T-cell (primary cell): ENCODE measurements around the gene SDF4. TPM values are rescaled to one million over a fixed set of nuclear protein-coding genes. Genes with fewer than 3 reads are reported as not detected.
A peak's percentile ranks its signal among the peaks of the same experiment; 100 is the strongest.

Experiments
- ATAC-seq, 4 experiments: fragments of 200-7000 bp in 3 of 4; fragments of 150-1000 bp in 1 of 4; cut with Tn5 transposase; replicated peaks in 1 of 4; 1 replicate in 3 of 4; 2 replicates in 1 of 4; pipeline ENCODE4 v1.10.0; 2021; ENCODE audit warnings: moderate library complexity in 3 of 4, mild to moderate bottlenecking in 2 of 4, moderate number of reproducible peaks in 1 of 4
- CTCF ChIA-PET, 2 donors: fragments of 300-600 bp; sonication (Branson Sonifier 250); formaldehyde crosslinking; loops; one replicate each; lab custom pipeline; 2022; ENCODE audit warnings: antibody characterized with exemption in 2 of 2; lab: Charles Lee
- POLR2A ChIA-PET, 2 donors: fragments of 300-600 bp; sonication (Branson Sonifier 250); formaldehyde crosslinking; loops; one replicate each; lab custom pipeline; 2022; ENCODE audit warnings: antibody characterized with exemption in 2 of 2; lab: Charles Lee
- DNase-seq, 35 experiments: peaks; one replicate each; pipeline versions ENCODE4 v3.0.0 to v3.0.0-alpha.2; 2013 to 2023
- H3K27ac ChIP-seq: one replicate; pipeline ENCODE4 v1.5.1; 2013; ENCODE audit warnings: low read length
- H3K27me3 ChIP-seq, 2 experiments: replicated peaks in 1 of 2; 1 replicate in 1 of 2; 2 replicates in 1 of 2; pipeline versions ENCODE4 v1.6.1 to v1.7.0; 2013; ENCODE audit warnings: low read length in 1 of 2, mixed read lengths in 1 of 2; ENCODE audit not compliant: control insufficient read depth in 2 of 2, insufficient read depth in 2 of 2; ENCODE audit errors: extremely low read depth in 1 of 2
- H3K36me3 ChIP-seq, 2 donors: 1 replicate in 1 of 2; 2 replicates in 1 of 2; pipeline versions ENCODE4 v1.6.1 to v1.7.0; 2013; ENCODE audit warnings: low read length in 1 of 2; ENCODE audit not compliant: control insufficient read depth in 2 of 2, insufficient read depth in 1 of 2; ENCODE audit errors: extremely low read depth in 1 of 2
- H3K4me1 ChIP-seq, 2 experiments: 1 replicate in 1 of 2; 2 replicates in 1 of 2; pipeline versions ENCODE4 v1.6.1 to v1.7.0; 2013; ENCODE audit warnings: low read length in 2 of 2, mixed read lengths in 1 of 2; ENCODE audit not compliant: insufficient read depth in 2 of 2, control insufficient read depth in 1 of 2; ENCODE audit errors: extremely low read depth in 1 of 2
- H3K4me3 ChIP-seq, 2 donors: 1 replicate in 1 of 2; 2 replicates in 1 of 2; pipeline versions ENCODE4 v1.5.1 to v1.7.0; 2013; ENCODE audit warnings: mild to moderate bottlenecking in 2 of 2, low read length in 1 of 2, moderate library complexity in 1 of 2; ENCODE audit not compliant: control insufficient read depth in 1 of 2; ENCODE audit errors: extremely low read depth in 1 of 2
- H3K9me3 ChIP-seq: 2 replicates; pipeline ENCODE4 v1.7.0; 2013
- H3K27ac Mint-ChIP-seq, 2 donors: one replicate each; pipeline ENCODE4 v1.8.0; 2020 to 2021; ENCODE audit warnings: mild to moderate bottlenecking in 2 of 2, mixed read lengths in 2 of 2
- H3K27me3 Mint-ChIP-seq, 2 donors: one replicate each; pipeline ENCODE4 v1.8.0; 2021 to 2022; ENCODE audit warnings: mixed read lengths in 2 of 2
- H3K36me3 Mint-ChIP-seq: one replicate; pipeline ENCODE4 v1.8.0; 2021; ENCODE audit warnings: mixed read lengths
- H3K4me1 Mint-ChIP-seq, 3 donors: one replicate each; pipeline ENCODE4 v1.8.0; 2020 to 2022; ENCODE audit warnings: mixed read lengths in 3 of 3, mild to moderate bottlenecking in 1 of 3
- H3K4me3 Mint-ChIP-seq, 3 donors: one replicate each; pipeline ENCODE4 v1.8.0; 2020 to 2022; ENCODE audit warnings: mild to moderate bottlenecking in 3 of 3, mixed read lengths in 3 of 3, moderate library complexity in 3 of 3
- H3K9me3 Mint-ChIP-seq, 3 donors: one replicate each; pipeline ENCODE4 v1.8.0; 2020 to 2022; ENCODE audit warnings: mixed read lengths in 3 of 3
- WGBS: methylation state at CpG from one replicate; pipeline ENCODE4 v1.1.5; 2013; ENCODE audit warnings: missing lambda C conversion rate; ENCODE audit not compliant: insufficient coverage; 5-methylcytosine and 5-hydroxymethylcytosine counted together
- total RNA-seq, 35 experiments: library from RNA in 6 of 35; stranded (reverse) in 6 of 35; fragments of 120-200 nt in 1 of 35; gene quantifications; one replicate each; pipeline versions ENCODE4 v1.2.1 to v1.2.4 and lab custom pipeline; 2013 to 2026

SDF4 gene
- total RNA-seq, 5 donors from 2014 or later (not counting 1 experiment from before 2014, with no cell fraction given), result 98.6 to 151 (median 141) TPM

DNA sequence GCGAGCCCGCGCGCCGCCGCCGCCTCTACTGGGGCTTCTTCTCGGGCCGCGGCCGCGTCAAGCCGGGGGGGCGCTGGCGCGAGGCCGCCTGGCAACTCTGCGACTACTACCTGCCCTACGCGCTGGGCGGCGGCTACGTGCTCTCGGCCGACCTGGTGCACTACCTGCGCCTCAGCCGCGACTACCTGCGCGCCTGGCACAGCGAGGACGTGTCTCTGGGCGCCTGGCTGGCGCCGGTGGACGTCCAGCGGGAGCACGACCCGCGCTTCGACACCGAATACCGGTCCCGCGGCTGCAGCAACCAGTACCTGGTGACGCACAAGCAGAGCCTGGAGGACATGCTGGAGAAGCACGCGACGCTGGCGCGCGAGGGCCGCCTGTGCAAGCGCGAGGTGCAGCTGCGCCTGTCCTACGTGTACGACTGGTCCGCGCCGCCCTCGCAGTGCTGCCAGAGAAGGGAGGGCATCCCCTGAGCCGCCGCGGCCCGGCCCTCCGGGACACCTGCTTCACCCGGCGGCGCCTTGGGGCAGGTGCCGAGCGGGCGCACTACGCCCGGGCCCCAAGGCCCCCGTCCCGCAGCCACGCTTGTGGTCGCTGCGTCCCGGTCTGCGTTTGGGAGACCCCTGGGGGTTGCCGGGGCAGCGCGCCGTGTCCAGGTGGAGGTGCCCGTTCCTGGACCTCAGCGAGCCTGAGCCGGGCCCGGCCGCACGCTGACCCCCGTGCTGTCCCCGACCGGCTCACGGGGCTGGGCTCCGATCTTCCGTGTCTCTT, 1.2 kb upstream of the SDF4 start:
- peak overlapping the region; percentile 61 to 83 (median 81) for H3K4me3 Mint-ChIP-seq
- Histone ChIP-seq H3K27me3 (peaks cover 0 to 6% of the 10 kb centered on the region in 2 experiments), H3K4me1 (peaks cover 19 to 51% of the 10 kb centered on the region in 2 experiments), H3K9me3 (no peaks in the 10 kb centered on the region), H3K27ac (no peak overlapping the region), H3K4me3 (peak overlapping the region in 1 of 2 donors; percentile 29), H3K36me3 (peaks cover 12 to 26% of the 10 kb centered on the region in 2 donors)
- peak overlapping the region; percentile 49 to 50 for H3K27ac Mint-ChIP-seq
- peaks cover 32 to 37% (median 36%) of the 10 kb centered on the region in 3 donors for H3K4me1 Mint-ChIP-seq
- H3K36me3 Mint-ChIP-seq, result peaks cover 11% of the 10 kb centered on the region
- POLR2A ChIA-PET, result no interaction called here
- DNase-seq (no peak), ATAC-seq (no peak)
- WGBS, result 87% methylated on average over 85 of the region's 98 CpGs
- CTCF ChIA-PET, result no interaction called here
- H3K27me3 Mint-ChIP-seq, result no peaks in the 10 kb centered on the region
- no peaks in the 10 kb centered on the region for H3K9me3 Mint-ChIP-seq

DNA sequence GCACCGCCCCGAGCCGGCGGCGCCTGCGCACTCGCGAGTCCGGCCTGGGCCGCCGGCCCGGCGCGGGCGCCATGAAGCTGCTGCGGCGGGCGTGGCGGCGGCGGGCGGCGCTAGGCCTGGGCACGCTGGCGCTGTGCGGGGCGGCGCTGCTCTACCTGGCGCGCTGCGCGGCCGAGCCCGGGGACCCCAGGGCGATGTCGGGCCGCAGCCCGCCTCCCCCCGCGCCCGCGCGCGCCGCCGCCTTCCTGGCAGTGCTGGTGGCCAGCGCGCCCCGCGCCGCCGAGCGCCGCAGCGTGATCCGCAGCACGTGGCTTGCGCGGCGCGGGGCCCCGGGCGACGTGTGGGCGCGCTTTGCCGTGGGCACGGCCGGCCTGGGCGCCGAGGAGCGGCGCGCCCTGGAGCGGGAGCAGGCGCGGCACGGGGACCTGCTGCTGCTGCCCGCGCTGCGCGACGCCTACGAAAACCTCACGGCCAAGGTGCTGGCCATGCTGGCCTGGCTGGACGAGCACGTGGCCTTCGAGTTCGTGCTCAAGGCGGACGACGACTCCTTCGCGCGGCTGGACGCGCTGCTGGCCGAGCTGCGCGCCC, 501 bp upstream of the SDF4 start, which contains the start of gene B3GALT6:
Gene B3GALT6, plus strand, starts transcription at position 30 of the 588 bp plus-strand sequence. Its CDS starts 42 bp downstream, at position 72.
- Mint-ChIP-seq H3K36me3 (peaks cover 11% of the 10 kb centered on the region), H3K27ac (peak within 1 kb of the TSS; percentile 77 to 87), H3K9me3 (no peaks in the 10 kb centered on the region), H3K27me3 (no peaks in the 10 kb centered on the region), H3K4me1 (peaks cover 32 to 38% (median 36%) of the 10 kb centered on the region in 3 donors), H3K4me3 (peak within 1 kb of the TSS; percentile 88 to 92 (median 88))
- no peak for DNase-seq
- Histone ChIP-seq H3K4me1 (peaks cover 19 to 58% of the 10 kb centered on the region in 2 experiments), H3K27me3 (no peaks in the 10 kb centered on the region), H3K9me3 (no peaks in the 10 kb centered on the region), H3K4me3 (peak within 1 kb of the TSS; percentile 90 to 97), H3K27ac (peak within 1 kb of the TSS; percentile 55), H3K36me3 (peaks cover 18 to 29% of the 10 kb centered on the region in 2 donors)
- ATAC-seq, result no peak
- CTCF ChIA-PET, result no interaction called here
- POLR2A ChIA-PET, result interaction anchor here in 1 of 2 donors (0.6 kb wide), 1 partner anchor 62 kb away, joined by 3 read pairs; no protein-coding TSS in a partner anchor
- WGBS, result 8% methylated on average over 100 of the region's 100 CpGs

DNA sequence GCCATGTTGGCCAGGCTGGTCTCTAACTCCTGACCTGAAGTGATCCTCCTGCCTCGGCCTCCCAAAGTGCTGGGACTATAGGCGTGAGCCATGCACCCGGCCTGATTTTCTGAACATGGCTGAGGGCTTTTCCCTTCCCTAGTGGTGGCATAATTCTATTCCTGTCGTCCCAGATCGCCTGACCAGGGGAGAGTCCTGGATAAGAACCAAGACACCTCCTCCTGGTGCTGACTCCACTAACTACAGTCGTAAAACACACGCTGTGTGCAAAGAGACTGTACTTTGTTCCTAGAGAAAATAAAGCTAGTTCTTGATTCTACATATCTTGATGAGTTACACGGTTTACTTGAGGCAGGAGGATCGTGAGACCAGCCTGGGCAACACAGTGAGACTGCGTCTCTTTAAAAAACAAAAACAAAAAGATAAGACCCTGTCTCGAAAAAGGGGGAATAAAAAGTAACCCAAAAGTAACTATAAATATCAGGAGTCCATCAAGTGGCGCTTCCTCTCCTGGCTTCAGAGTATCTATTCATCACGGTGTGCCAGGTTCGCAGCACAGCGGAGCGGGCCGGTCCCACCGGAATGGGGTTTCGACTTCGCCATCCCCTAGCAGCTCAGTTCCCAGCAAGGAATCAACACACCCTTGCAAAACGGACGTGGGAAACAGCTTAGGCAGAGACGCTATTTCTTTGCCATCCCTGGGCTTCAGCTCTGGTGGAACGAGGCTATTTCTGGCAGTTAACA, 973 bp downstream of the SDF4 start:
- CTCF ChIA-PET, result interaction anchor here in 1 of 2 donors (1.2 kb wide), 1 partner anchor 108 kb away, joined by 4 read pairs; no protein-coding TSS in a partner anchor
- Histone ChIP-seq H3K27ac (peak overlapping the region; percentile 55), H3K27me3 (no peaks in the 10 kb centered on the region), H3K4me3 (peak overlapping the region; percentile 90 to 97), H3K4me1 (peaks cover 19 to 62% of the 10 kb centered on the region in 2 experiments), H3K9me3 (no peaks in the 10 kb centered on the region), H3K36me3 (peaks cover 29 to 34% of the 10 kb centered on the region in 2 donors)
- no peaks in the 10 kb centered on the region for H3K27me3 Mint-ChIP-seq
- DNase-seq (peak in 1 of 35 experiments; percentile 17), ATAC-seq (no peak)
- peaks cover 14% of the 10 kb centered on the region for H3K36me3 Mint-ChIP-seq
- peak overlapping the region; percentile 88 to 92 (median 88) for H3K4me3 Mint-ChIP-seq
- WGBS, result 13% methylated on average over 16 of the region's 24 CpGs
- H3K4me1 Mint-ChIP-seq, result peaks cover 32 to 43% (median 43%) of the 10 kb centered on the region in 3 donors
- H3K9me3 Mint-ChIP-seq, result no peaks in the 10 kb centered on the region
- POLR2A ChIA-PET, result no interaction called here
- H3K27ac Mint-ChIP-seq, result peak overlapping the region; percentile 77 to 87

DNA sequence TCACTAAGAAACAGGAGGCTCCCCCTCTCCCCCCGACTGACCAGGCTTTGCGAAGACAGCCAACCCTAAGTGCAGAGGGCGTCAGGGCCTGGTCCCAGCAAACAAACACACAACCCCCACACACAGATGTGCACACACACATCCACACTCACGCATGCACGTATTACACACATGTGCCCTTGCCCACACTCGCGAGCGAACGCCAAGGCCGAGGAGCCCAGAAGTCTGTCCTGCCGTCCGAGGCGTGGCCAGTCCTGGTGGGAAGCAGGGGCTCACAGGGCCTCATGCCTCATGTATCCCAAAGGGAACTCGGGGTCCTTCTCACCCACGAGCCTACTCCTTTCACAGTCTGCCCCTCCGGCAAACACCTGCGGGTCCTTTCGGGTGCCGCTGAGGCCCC, 2.0 kb downstream of the SDF4 start:
- H3K27me3 ChIP-seq, result no peaks in the 10 kb centered on the region
- H3K9me3 ChIP-seq, result no peaks in the 10 kb centered on the region
- 86% methylated on average over 18 of the region's 19 CpGs for WGBS
- DNase-seq (no peak), ATAC-seq (no peak)
- Mint-ChIP-seq H3K36me3 (peaks cover 18% of the 10 kb centered on the region), H3K4me3 (peak overlapping the region; percentile 53 to 92 (median 88)), H3K9me3 (no peaks in the 10 kb centered on the region), H3K4me1 (peaks cover 33 to 47% (median 44%) of the 10 kb centered on the region in 3 donors), H3K27me3 (no peaks in the 10 kb centered on the region), H3K27ac (peak overlapping the region in 1 of 2 donors; percentile 36)
- H3K27ac ChIP-seq, result no peak overlapping the region
- ChIA-PET CTCF (no interaction called here), POLR2A (no interaction called here)
- peaks cover 19 to 64% of the 10 kb centered on the region in 2 experiments for H3K4me1 ChIP-seq
- H3K36me3 ChIP-seq, result peaks cover 35 to 38% of the 10 kb centered on the region in 2 donors
- H3K4me3 ChIP-seq, result no peak overlapping the region

DNA sequence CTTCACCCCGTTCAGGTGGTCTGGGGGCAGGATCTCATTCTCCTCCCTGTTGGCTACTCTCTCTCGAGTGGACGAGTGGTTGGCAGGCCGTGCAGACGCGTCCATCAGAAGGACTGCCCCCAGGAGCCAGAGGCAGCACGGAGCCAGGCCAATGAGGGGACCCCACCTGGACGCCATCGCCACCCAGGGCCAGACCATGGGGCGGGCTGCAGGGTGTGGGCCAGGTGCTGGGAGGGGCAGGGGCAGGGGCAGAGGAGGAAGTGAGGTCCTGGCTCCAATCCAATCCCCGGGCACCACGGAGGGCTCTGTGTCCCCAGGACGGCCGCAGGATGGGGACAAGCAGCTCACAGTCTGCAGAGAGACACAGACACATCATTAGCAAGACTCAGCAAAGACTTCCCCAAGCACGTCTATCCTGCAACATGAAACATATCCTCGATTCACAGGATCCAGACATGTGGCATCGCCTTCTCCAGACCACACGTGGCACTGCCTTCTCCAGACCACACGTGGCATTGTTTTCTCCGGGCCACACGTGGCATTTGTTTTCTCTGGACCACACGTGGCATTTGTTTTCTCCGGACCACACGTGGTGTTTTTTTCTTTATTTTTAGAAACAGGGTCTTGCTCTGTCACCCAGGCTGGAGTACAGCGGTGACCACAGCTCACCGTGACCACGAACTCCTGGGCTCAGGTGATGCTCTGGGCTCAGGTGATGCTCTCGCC, 3.0 kb downstream of the SDF4 start:
- no peaks in the 10 kb centered on the region for H3K9me3 ChIP-seq
- H3K27ac ChIP-seq, result no peak overlapping the region
- H3K27me3 Mint-ChIP-seq, result no peaks in the 10 kb centered on the region
- no peak overlapping the region for H3K27ac Mint-ChIP-seq
- CTCF ChIA-PET, result interaction anchor here in 1 of 2 donors (0.6 kb wide), 1 partner anchor 13 kb away, joined by 4 read pairs; no protein-coding TSS in a partner anchor
- DNase-seq, result no peak
- POLR2A ChIA-PET, result no interaction called here
- H3K9me3 Mint-ChIP-seq, result no peaks in the 10 kb centered on the region
- ATAC-seq, result no peak
- no peaks in the 10 kb centered on the region for H3K27me3 ChIP-seq
- WGBS, result 92% methylated on average over 21 of the region's 28 CpGs
- peaks cover 19 to 57% of the 10 kb centered on the region in 2 experiments for H3K4me1 ChIP-seq
- H3K36me3 ChIP-seq, result peaks cover 30 to 46% of the 10 kb centered on the region in 2 donors
- H3K4me1 Mint-ChIP-seq, result peaks cover 28 to 37% (median 36%) of the 10 kb centered on the region in 3 donors
- no peak overlapping the region for H3K4me3 Mint-ChIP-seq
- H3K4me3 ChIP-seq, result no peak overlapping the region
- H3K36me3 Mint-ChIP-seq, result peaks cover 19% of the 10 kb centered on the region
